Measurements from ENCODE around the gene PRDM2. TPM values are rescaled to one million over a fixed set of nuclear protein-coding genes. Genes with fewer than 3 reads are reported as not detected.

Gene PRDM2
- total RNA-seq, 4 donors from 2014 or later, result 32.6 to 48.1 (median 38.0) TPM

DNA sequence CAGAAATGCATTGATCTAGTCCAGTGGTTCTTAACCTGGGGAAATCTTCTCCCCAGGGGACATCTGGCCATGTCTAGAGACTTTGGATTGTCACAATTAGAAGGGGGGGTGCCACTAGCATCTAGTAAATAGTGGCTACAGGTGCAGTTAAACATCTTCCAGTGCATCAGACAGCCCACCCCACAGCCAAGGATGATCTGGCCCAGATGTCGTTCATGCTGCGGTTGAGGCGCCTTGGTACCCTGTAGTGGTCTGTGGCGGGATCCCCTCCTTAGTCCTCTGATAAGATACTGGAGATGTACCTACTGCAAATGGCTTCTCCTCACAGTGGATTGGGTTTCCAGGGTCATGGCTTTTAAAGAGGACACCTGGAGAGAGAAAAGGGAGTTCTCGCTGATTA, 69.8 kb downstream of the PRDM2 start:
- no peak for TF ChIP-seq CTCF (IDR thresholded peaks at IDR 0.05; ENCODE audit: low read depth)

DNA sequence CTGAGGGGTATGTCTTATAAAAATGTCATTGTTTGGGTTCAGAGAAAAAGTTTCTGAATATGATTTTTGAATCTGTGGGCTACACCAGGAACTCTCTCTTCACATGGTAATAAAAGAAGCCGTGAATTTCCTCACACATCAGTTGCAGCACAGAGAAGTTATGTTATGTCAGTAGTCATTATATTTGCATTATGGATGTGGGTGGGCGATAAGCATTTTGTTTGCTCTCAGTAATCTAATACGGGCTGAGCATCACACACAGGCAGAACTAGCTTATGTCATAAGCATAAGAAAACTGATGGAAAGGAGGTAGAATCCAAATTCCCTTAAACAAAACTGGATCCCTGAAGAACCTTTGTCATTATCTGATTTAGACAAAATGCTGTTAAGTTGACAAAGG, 70.8 kb downstream of the PRDM2 start:
- no peak for TF ChIP-seq CTCF (IDR thresholded peaks at IDR 0.05; ENCODE audit: low read depth)

GRCh38 chr1:13771745-13772144, 71.8 kb downstream of the PRDM2 start:
- no peak for TF ChIP-seq CTCF (IDR thresholded peaks at IDR 0.05; ENCODE audit: low read depth)

- no peak for TF ChIP-seq CTCF (IDR thresholded peaks at IDR 0.05; ENCODE audit: low read depth)
Measured at GRCh38 chr1:13772271-13772670, 72.3 kb downstream of the PRDM2 start.

- TF ChIP-seq CTCF (IDR thresholded peaks at IDR 0.05; ENCODE audit: low read depth), result no peak
Measured at GRCh38 chr1:13774121-13774520, 74.1 kb downstream of the PRDM2 start.

- no peak for TF ChIP-seq CTCF (IDR thresholded peaks at IDR 0.05; ENCODE audit: low read depth)
Measured at GRCh38 chr1:13775459-13775858, 75.5 kb downstream of the PRDM2 start.

DNA sequence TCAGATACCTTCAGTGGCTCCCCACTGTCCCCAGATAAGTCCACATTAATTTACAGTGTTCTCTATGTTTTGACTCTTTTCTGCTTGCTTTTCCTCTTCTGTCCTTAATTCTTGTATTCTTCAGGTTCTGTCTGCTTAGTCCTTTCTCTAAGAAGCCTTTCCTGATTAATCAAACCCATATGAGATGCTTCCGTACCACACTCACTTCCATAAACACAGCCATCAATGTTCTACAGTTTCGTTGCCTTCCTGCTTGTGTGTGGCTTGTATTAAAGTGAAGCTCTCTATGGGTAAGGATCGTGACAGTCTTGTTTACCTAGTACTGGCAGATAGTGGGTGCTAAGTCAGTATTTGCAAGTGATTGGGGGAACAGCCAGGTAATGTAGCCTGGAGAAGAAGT, 75.9 kb downstream of the PRDM2 start:
- no peak for TF ChIP-seq CTCF (IDR thresholded peaks at IDR 0.05; ENCODE audit: low read depth)
